ENCODE measurements around the gene CLEC2A. TPM values are rescaled to one million over a fixed set of nuclear protein-coding genes. Genes with fewer than 3 reads are reported as not detected.
"Not testable (repeated sequence)": the region's sequence is repeated elsewhere in the genome, so short reads cannot be mapped to it uniquely, and the experiment has no call there.

CLEC2A gene, protein sequence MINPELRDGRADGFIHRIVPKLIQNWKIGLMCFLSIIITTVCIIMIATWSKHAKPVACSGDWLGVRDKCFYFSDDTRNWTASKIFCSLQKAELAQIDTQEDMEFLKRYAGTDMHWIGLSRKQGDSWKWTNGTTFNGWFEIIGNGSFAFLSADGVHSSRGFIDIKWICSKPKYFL
- total RNA-seq (2021; fragmentation: NEBNext Ultra II Directional; extraction: Animal tissue kit (Norgen Biotek cat#: 25700)) = not detected
- long read RNA-seq = 0 reads

DNA sequence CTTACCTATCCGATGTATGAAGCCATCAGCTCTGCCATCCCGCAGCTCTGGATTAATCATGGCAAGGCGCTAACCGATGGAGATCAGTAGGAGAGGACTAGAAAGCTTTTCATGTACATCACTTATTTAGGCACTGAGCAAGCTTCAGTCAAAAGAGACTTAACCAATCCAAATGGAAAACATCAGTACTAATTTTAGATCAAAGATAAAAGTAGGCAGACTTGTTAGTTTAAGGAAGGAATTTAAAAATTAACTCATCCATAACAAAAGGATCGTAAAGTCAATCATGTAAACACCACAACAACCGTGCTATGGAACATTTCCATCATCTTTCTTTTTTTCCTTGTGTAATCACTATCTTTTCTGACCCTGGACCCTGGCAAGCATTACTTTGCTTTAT lies at the start of gene CLEC2A:
CLEC2A (minus strand) TSS at position 101 of the 400 bp plus-strand sequence; CDS start at position 60, 41 bp downstream.
- DNase-seq = no peak
- Mint-ChIP-seq H3K4me3 (no peak within 1 kb of the TSS), H3K36me3 (ENCODE audit: low read depth) (no peaks in the 10 kb centered on the region), H3K9me3 (no peaks in the 10 kb centered on the region), H3K4me1 (ENCODE audit: low read depth) (peaks cover 6% of the 10 kb centered on the region; the same call in 1 of the 2 replicates), H3K27ac (no peak within 1 kb of the TSS), H3K27me3 (ENCODE audit: insufficient read depth) (peaks cover 15% of the 10 kb centered on the region)
- TF ChIP-seq, protein P1, sequence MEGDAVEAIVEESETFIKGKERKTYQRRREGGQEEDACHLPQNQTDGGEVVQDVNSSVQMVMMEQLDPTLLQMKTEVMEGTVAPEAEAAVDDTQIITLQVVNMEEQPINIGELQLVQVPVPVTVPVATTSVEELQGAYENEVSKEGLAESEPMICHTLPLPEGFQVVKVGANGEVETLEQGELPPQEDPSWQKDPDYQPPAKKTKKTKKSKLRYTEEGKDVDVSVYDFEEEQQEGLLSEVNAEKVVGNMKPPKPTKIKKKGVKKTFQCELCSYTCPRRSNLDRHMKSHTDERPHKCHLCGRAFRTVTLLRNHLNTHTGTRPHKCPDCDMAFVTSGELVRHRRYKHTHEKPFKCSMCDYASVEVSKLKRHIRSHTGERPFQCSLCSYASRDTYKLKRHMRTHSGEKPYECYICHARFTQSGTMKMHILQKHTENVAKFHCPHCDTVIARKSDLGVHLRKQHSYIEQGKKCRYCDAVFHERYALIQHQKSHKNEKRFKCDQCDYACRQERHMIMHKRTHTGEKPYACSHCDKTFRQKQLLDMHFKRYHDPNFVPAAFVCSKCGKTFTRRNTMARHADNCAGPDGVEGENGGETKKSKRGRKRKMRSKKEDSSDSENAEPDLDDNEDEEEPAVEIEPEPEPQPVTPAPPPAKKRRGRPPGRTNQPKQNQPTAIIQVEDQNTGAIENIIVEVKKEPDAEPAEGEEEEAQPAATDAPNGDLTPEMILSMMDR (IDR thresholded peaks at IDR 0.05) = no peak

DNA sequence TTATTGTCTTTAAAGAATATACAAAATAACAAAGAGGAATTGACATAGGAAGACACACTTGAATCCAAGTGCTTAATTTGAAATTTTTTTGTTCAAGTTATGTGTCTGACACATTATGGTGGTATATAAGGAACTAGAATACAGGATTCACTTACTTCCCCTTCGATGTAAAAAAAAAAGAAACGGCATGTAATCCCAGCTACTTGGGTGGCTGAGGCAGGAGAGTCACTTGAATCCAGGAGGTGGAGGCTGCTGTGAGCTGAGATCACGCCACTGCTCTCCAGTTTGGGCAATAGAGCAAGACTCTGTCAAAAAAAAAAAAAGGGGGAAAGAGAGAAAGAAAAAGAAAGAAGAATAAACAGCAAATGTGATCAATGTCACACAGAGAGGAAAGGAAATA lies 48.0 kb upstream of the CLEC2A start:
- no peak for DNase-seq
- Mint-ChIP-seq H3K27ac (no peak overlapping the region), H3K4me1 (ENCODE audit: low read depth) (no peaks in the 10 kb centered on the region), H3K4me3 (no peak overlapping the region), H3K9me3 (peaks cover 5% of the 10 kb centered on the region), H3K36me3 (ENCODE audit: low read depth) (no peaks in the 10 kb centered on the region), H3K27me3 (ENCODE audit: insufficient read depth) (no peaks in the 10 kb centered on the region; the same call in 1 of the 2 replicates)
- TF ChIP-seq, protein P1 (IDR thresholded peaks at IDR 0.05) = no peak

DNA sequence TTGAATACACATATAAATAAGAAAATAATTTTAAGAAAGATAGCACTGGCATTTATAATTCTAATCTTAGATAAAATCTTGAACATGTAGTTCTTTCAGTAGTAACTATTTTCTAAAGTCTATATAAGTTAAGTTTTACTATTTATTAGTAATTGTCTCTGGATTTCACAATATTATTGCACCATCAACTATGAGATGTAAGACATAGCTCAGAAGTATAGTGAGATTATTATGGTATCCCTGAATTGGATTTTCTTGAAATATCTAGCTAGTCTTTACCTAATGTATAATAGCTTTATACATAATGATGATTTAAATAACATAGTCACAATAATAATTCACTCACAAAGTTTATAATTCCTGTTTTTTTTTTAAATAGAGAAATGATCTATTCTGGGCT lies 45.7 kb upstream of the CLEC2A start:
- TF ChIP-seq, protein P1 (IDR thresholded peaks at IDR 0.05) = no peak
- H3K4me3 Mint-ChIP-seq = no peak overlapping the region
- H3K36me3 Mint-ChIP-seq (ENCODE audit: low read depth) = no peaks in the 10 kb centered on the region
- H3K9me3 Mint-ChIP-seq = peaks cover 8% of the 10 kb centered on the region
- DNase-seq = no peak
- H3K27me3 Mint-ChIP-seq (ENCODE audit: insufficient read depth) = peaks cover 10% of the 10 kb centered on the region; the same call in 1 of the 2 replicates
- H3K4me1 Mint-ChIP-seq (ENCODE audit: low read depth) = no peaks in the 10 kb centered on the region
- H3K27ac Mint-ChIP-seq = no peak overlapping the region

DNA sequence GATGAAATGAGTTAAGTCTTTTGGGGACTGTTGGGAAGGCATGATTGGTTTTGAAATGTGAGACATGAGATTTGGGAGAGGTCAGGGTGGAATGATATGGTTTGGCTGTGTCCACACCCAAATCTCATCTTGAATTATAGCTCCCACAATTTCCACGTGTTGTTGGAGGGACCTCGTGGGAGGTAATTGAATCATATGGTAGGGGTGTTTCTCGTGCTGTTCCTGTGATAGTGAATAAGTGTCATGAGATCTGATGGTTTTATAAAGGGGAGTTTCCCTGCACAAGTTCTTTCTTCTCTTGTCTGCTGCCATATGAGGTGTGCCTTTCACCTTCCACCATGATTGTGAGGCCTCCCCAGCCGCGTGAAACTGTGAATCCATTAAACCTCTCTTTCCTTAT lies 44.5 kb upstream of the CLEC2A start:
- H3K4me3 Mint-ChIP-seq; H3K4me1 Mint-ChIP-seq (ENCODE audit: low read depth); H3K27ac Mint-ChIP-seq; DNase-seq; H3K36me3 Mint-ChIP-seq (ENCODE audit: low read depth); H3K9me3 Mint-ChIP-seq: not testable (repeated sequence)
- peaks cover 10% of the 10 kb centered on the region; the same call in 1 of the 2 replicates for H3K27me3 Mint-ChIP-seq (ENCODE audit: insufficient read depth)

DNA sequence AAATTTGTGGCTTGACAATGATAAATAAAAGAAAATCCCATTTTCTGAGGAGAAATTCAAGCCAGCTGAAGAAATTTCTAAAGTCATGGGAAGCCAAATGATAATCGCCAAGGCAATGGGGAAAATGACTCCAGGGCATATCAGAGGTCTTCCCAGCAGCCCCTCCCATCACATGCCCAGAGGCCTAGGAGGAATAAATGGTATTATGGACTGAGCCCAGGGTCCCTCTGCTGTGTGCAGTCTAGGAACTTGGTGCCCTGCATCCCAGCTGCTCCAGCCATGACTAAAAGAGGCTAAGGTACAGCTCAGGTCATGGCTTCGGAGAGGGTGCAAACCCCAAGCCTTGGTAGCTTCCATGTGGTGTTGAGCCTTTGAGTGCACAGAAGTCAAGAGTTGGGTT lies 43.4 kb upstream of the CLEC2A start:
- Mint-ChIP-seq H3K27ac (no peak overlapping the region), H3K4me3 (no peak overlapping the region), H3K36me3 (ENCODE audit: low read depth) (no peaks in the 10 kb centered on the region), H3K4me1 (ENCODE audit: low read depth) (no peaks in the 10 kb centered on the region), H3K9me3 (peaks cover 8% of the 10 kb centered on the region), H3K27me3 (ENCODE audit: insufficient read depth) (peaks cover 10% of the 10 kb centered on the region; the same call in 1 of the 2 replicates)
- DNase-seq = no peak
- TF ChIP-seq, protein P1 (IDR thresholded peaks at IDR 0.05) = no peak

DNA sequence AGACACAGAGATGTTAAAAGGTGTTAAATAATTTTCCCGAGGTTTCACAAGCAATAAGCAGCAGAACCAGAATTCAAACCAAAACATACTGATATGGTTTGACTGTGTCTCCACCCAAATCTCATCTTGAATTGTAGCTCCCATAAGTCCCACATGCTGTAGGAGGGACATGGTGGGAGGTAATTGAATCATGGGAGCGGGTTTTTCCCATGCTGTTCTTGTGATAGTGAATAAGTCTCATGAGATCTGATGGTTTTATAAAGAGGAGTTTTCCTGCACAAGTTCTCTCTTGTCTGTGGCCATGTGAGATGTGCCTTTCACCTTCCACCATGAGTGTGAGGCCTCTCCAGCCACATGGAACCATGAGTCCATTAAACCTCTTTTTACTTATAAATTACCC lies 42.6 kb upstream of the CLEC2A start:
- not testable (repeated sequence) for H3K36me3 Mint-ChIP-seq (ENCODE audit: low read depth); H3K4me1 Mint-ChIP-seq (ENCODE audit: low read depth); H3K4me3 Mint-ChIP-seq; DNase-seq; H3K27ac Mint-ChIP-seq; H3K9me3 Mint-ChIP-seq
- peaks cover 10% of the 10 kb centered on the region; the same call in 1 of the 2 replicates for H3K27me3 Mint-ChIP-seq (ENCODE audit: insufficient read depth)

Data from HFFc6 (cell line).